ENCODE measurements around the gene ERC2. TPM values are rescaled to one million over a fixed set of nuclear protein-coding genes. Genes with fewer than 3 reads are reported as not detected.

The ERC2 gene
- total and polyA plus RNA-seq, 2 of the 8 experiments (the other 6 are each of a cell fraction or from before 2014, with no cell fraction given) = 16.4 to 22.8 TPM

DNA sequence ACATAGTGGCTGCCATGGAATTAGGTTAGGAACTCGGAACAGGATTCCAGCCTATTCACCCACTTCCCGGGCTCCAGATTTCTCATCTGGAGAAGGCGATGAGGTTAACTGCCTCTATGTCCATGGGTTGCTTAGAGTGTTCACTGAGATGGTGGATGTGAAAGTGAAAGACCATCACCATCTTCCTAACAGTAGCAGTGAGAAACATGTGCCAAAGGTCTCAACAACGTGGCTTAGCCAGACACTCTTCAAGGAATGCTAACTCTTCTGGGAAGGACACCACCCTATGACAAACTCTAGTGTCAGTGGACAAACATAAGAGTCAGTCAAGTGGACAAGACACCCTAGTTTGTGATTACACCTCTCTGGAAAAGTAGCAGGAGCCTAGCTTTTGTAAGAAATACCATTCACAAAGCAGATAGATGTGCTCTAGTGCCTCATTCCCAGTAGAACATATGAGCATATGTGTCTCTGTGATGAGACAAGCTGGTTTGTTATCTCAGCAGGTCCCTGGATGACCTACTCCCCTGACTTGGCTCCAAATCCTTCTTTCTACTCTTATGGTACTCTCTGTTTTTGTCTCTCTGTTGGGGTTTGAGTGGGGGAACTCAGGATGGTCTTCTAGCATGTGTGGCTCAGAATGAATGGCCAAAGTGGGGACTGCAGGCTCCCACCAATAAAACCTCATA lies 770.9 kb downstream of the ERC2 start:
- Histone ChIP-seq H3K4me3 (ENCODE audit: extremely low read depth in 1 of 4, insufficient read depth in 2 of 4, low read depth in 3 of 4, low read length in 4 of 4) (no peak overlapping the region), H3K14ac (ENCODE audit: insufficient read length) (no peak overlapping the region), H4K8ac (ENCODE audit: extremely low read depth, insufficient read depth, low read length) (no peak overlapping the region), H4K20me1 (replicated peaks in 1 of 2; ENCODE audit: control insufficient read depth in 1 of 2, insufficient read depth in 2 of 2, low read length in 2 of 2) (no peaks in the 10 kb centered on the region), H3K36me3 (ENCODE audit: control insufficient read depth in 2 of 4, insufficient read depth in 4 of 4, low read length in 3 of 4) (peaks cover 0 to 5% (median 0%) of the 10 kb centered on the region in 4 experiments; a peak in 2 of 8 replicates), H3K56ac (replicated peaks; ENCODE audit: insufficient read length, low read depth, low read length) (no peak overlapping the region), H4K5ac (ENCODE audit: insufficient read length, low read depth, low read length) (no peak overlapping the region), H3K79me1 (ENCODE audit: low read depth, low read length) (no peaks in the 10 kb centered on the region), H3K9ac (replicated peaks in 1 of 4; ENCODE audit: extremely low read depth in 1 of 4, low read depth in 3 of 4, low read length in 3 of 4) (no peak overlapping the region), H2BK12ac (ENCODE audit: low read depth, low read length) (peak overlapping the region; percentile 10; the same call in 1 of the 2 replicates), H3K23ac (ENCODE audit: insufficient read length) (no peak overlapping the region), H3K79me2 (ENCODE audit: control insufficient read depth in 1 of 2, insufficient read depth in 2 of 2, low read length in 2 of 2) (no peaks in the 10 kb centered on the region), H3K18ac (ENCODE audit: extremely low read depth, low read length) (no peak overlapping the region; the same call in 1 of the 2 replicates), H3K4ac (replicated peaks; ENCODE audit: insufficient read length, low read depth, low read length) (no peak overlapping the region), H3K23me2 (ENCODE audit: low read depth, low read length) (no peaks in the 10 kb centered on the region), H2BK20ac (ENCODE audit: low read length) (peak overlapping the region; percentile 76; the same call in 1 of the 2 replicates), H3K4me1 (replicated peaks in 1 of 4; ENCODE audit: control insufficient read depth in 3 of 4, insufficient read depth in 4 of 4, low read length in 3 of 4) (peaks cover 2 to 16% (median 14%) of the 10 kb centered on the region in 4 experiments; a peak in 6 of 7 replicates), H3K9me3 (ENCODE audit: insufficient read depth in 2 of 2, low read depth in 1 of 2, low read length in 1 of 2) (no peaks in the 10 kb centered on the region), H2BK5ac (ENCODE audit: low read depth, low read length) (no peak overlapping the region; the same call in 1 of the 2 replicates), H2AFZ (ENCODE audit: low read length) (no peak overlapping the region), H2AK5ac (ENCODE audit: low read depth, low read length) (peak overlapping the region; percentile 7; the same call in 1 of the 2 replicates), H2BK120ac (replicated peaks; ENCODE audit: low read depth, low read length) (no peak overlapping the region), H4K91ac (replicated peaks; ENCODE audit: insufficient read length, low read length) (peak overlapping the region; percentile 23), H2BK15ac (ENCODE audit: low read length) (no peak overlapping the region; the same call in 1 of the 2 replicates), H3K27me3 (replicated peaks in 1 of 4; ENCODE audit: control insufficient read depth in 3 of 4, extremely low read depth in 1 of 4, insufficient read depth in 3 of 4, low read length in 3 of 4) (no peaks in the 10 kb centered on the region; a peak in 1 of 7 replicates), H3K27ac (ENCODE audit: low read depth, low read length) (no peak overlapping the region), H3K4me2 (ENCODE audit: insufficient read depth in 1 of 2, low read depth in 2 of 2, low read length in 2 of 2) (no peak overlapping the region)
- FAIRE-seq = no peak
- no peak for DNase-seq (ENCODE audit: low read depth in 1 of 2, low spot score in 2 of 2)
- POLR2A ChIA-PET (ENCODE audit: partially characterized antibody) = no interaction called here
- 94% methylated on average over 4 of the region's 4 CpGs; no CpG with 5 or more reads in 1 of the 2 experiments for WGBS, 2 experiments (ENCODE audit: extremely low coverage in 1 of 2, insufficient coverage in 1 of 2, insufficient read length in 1 of 2, insufficient replicate concordance in 2 of 2, low coverage in 1 of 2, low lambda C conversion rate in 2 of 2, missing lambda C conversion rate in 1 of 2)
- CTCF ChIA-PET (ENCODE audit: partially characterized antibody) = interaction anchor here (1.2 to 1.7 kb wide), 3 partner anchors 9 to 192 kb away, joined by 3 to 4 read pairs (median 4); no protein-coding TSS in a partner anchor
- no peak for TF ChIP-seq YY1 (IDR thresholded peaks at IDR 0.05; ENCODE audit: low read depth, low read length)
- TF ChIP-seq CREB1 (IDR thresholded peaks at IDR 0.05) = no peak
- TF ChIP-seq RAD21 (IDR thresholded peaks at IDR 0.05 in 1 of 2, conservative IDR thresholded peaks at IDR 0.05 in 1 of 2; ENCODE audit: low read depth in 2 of 2, low read length in 2 of 2) = no peak
- no peak for TF ChIP-seq RFX5 (IDR thresholded peaks at IDR 0.05; ENCODE audit: borderline replicate concordance, low read depth, low read length)
- TF ChIP-seq RBBP5 (IDR thresholded peaks at IDR 0.05; ENCODE audit: borderline replicate concordance, low read depth, low read length) = no peak
- TF ChIP-seq, protein P1, sequence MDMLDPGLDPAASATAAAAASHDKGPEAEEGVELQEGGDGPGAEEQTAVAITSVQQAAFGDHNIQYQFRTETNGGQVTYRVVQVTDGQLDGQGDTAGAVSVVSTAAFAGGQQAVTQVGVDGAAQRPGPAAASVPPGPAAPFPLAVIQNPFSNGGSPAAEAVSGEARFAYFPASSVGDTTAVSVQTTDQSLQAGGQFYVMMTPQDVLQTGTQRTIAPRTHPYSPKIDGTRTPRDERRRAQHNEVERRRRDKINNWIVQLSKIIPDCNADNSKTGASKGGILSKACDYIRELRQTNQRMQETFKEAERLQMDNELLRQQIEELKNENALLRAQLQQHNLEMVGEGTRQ (IDR thresholded peaks at IDR 0.05; ENCODE audit: low read length) = no peak
- TF ChIP-seq, protein P2, sequence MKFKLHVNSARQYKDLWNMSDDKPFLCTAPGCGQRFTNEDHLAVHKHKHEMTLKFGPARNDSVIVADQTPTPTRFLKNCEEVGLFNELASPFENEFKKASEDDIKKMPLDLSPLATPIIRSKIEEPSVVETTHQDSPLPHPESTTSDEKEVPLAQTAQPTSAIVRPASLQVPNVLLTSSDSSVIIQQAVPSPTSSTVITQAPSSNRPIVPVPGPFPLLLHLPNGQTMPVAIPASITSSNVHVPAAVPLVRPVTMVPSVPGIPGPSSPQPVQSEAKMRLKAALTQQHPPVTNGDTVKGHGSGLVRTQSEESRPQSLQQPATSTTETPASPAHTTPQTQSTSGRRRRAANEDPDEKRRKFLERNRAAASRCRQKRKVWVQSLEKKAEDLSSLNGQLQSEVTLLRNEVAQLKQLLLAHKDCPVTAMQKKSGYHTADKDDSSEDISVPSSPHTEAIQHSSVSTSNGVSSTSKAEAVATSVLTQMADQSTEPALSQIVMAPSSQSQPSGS (IDR thresholded peaks at IDR 0.05; ENCODE audit: low read length) = no peak
- no peak for TF ChIP-seq RNF2 (IDR thresholded peaks at IDR 0.05; ENCODE audit: borderline replicate concordance, low read depth, low read length, missing control alignments, poor library complexity, severe bottlenecking)

Measured in H1 (cell line).